Measurements from ENCODE around the gene ATP7A.

Gene ATP7A

GRCh38 chrX:77945910-77946545, 35.5 kb downstream of the ATP7A start:
- DNase-seq = no peak

- DNase-seq = no peak
Measured at GRCh38 chrX:77946571-77946970, 36.1 kb downstream of the ATP7A start.

- DNase-seq = no peak
Measured at GRCh38 chrX:77949840-77950239, 39.3 kb downstream of the ATP7A start.

- no peak for DNase-seq
Measured at GRCh38 chrX:77952173-77952572, 41.7 kb downstream of the ATP7A start.

- no peak for DNase-seq
Measured at GRCh38 chrX:77953302-77953701, 42.8 kb downstream of the ATP7A start.

- no peak for DNase-seq
Measured at GRCh38 chrX:77953708-77954107, 43.2 kb downstream of the ATP7A start.

- no peak for DNase-seq
Measured at GRCh38 chrX:77960567-77960966, 50.1 kb downstream of the ATP7A start.

- DNase-seq = no peak
Measured at GRCh38 chrX:77961063-77961462, 50.6 kb downstream of the ATP7A start.

GRCh38 chrX:77962068-77962902, 51.8 kb downstream of the ATP7A start:
- DNase-seq = peak; percentile 1 to 2

- no peak for DNase-seq
Measured at GRCh38 chrX:77966361-77966760, 55.9 kb downstream of the ATP7A start.

- no peak for DNase-seq
Measured at GRCh38 chrX:77967631-77968030, 57.1 kb downstream of the ATP7A start.

- DNase-seq = no peak
Measured at GRCh38 chrX:77969538-77969937, 59.0 kb downstream of the ATP7A start, which contains the start of gene PGAM4. PGAM4 (minus strand) TSS chrX:77969638; CDS start chrX:77969638, 0 bp downstream.

GRCh38 chrX:77975755-77976154, 65.3 kb downstream of the ATP7A start:
- no peak for DNase-seq

- no peak for DNase-seq
Measured at GRCh38 chrX:77977095-77977494, 66.6 kb downstream of the ATP7A start.

- no peak for DNase-seq
Measured at GRCh38 chrX:77977518-77977917, 67.0 kb downstream of the ATP7A start.

- no peak for DNase-seq
Measured at GRCh38 chrX:77979870-77980269, 69.4 kb downstream of the ATP7A start.

GRCh38 chrX:78011846-78012245, 101.4 kb downstream of the ATP7A start:
- no peak for DNase-seq

GRCh38 chrX:78019586-78020483, 109.3 kb downstream of the ATP7A start:
- DNase-seq = no peak

GRCh38 chrX:78024349-78025059, 114.0 kb downstream of the ATP7A start:
- DNase-seq = peak; percentile 9 to 31

- no peak for DNase-seq
Measured at GRCh38 chrX:78027798-78028197, 117.3 kb downstream of the ATP7A start.

GRCh38 chrX:78029663-78030062, 119.2 kb downstream of the ATP7A start:
- no peak for DNase-seq

GRCh38 chrX:78035061-78035460, 124.6 kb downstream of the ATP7A start:
- DNase-seq = no peak

- no peak for DNase-seq
Measured at GRCh38 chrX:78037881-78038280, 127.4 kb downstream of the ATP7A start.

Measured in activated CD4-positive, alpha-beta T cell treated with anti-CD3 and anti-CD28 coated beads for 4 hours (primary cell).